ENCODE data around the gene ZHX3. TPM values are rescaled to one million over a fixed set of nuclear protein-coding genes. Genes with fewer than 3 reads are reported as not detected.

The ZHX3 gene
- total and polyA plus RNA-seq, 2 of the 4 experiments (the other 2 are of a cell fraction): 25.0 to 28.0 TPM

GRCh38 chr20:41309817-41310216 lies 7.7 kb downstream of the ZHX3 start:
- H4K5ac ChIP-seq (ENCODE audit: low read depth, low read length): no peak overlapping the region
- peak overlapping the region; percentile 30; the same call in 1 of the 2 replicates for H3K4ac ChIP-seq (ENCODE audit: low read depth, low read length)
- H3K79me1 ChIP-seq (ENCODE audit: low read depth in 1 of 2, low read length in 2 of 2): peaks cover 35 to 70% of the 10 kb centered on the region in 2 experiments
- H3K56ac ChIP-seq (ENCODE audit: extremely low read depth, insufficient read depth, low read length): no peak overlapping the region
- peak overlapping the region; percentile 72 for H3K14ac ChIP-seq (replicated peaks; ENCODE audit: low read depth, low read length)
- in situ Hi-C loops (cut with MboI; ENCODE audit: low sequenced_read_pairs) (no loop called here), intact Hi-C loops (cut with micrococcal nuclease) (no loop called here), dilution Hi-C loops (cut with HindIII; ENCODE audit: low sequenced_read_pairs, unreplicated experiment) (no loop called here)
- H3K27ac ChIP-seq (ENCODE audit: insufficient read depth, low read length): no peak overlapping the region
- peak overlapping the region; percentile 3 for H2AK9ac ChIP-seq (replicated peaks; ENCODE audit: low read depth, low read length, poor library complexity)
- peak overlapping the region; percentile 70; the same call in 1 of the 2 replicates for H3K23ac ChIP-seq (ENCODE audit: low read depth, low read length)
- H4K20me1 ChIP-seq (ENCODE audit: insufficient read depth, low read length): peaks cover 40% of the 10 kb centered on the region; the same call in 1 of the 2 replicates
- TF ChIP-seq CHD1 (IDR thresholded peaks at IDR 0.05; ENCODE audit: low read depth, low read length): no peak
- no peak for TF ChIP-seq RFX5 (IDR thresholded peaks at IDR 0.05; ENCODE audit: low read depth, low read length)
- no peak for TF ChIP-seq SMC3 (IDR thresholded peaks at IDR 0.05; ENCODE audit: low read depth, low read length)
- no peak for TF ChIP-seq ELK1 (IDR thresholded peaks at IDR 0.05; ENCODE audit: borderline replicate concordance, low read depth, low read length)
- peak; percentile 47 for TF ChIP-seq CEBPB (IDR thresholded peaks at IDR 0.05; ENCODE audit: low read depth, low read length)
- no peak for TF ChIP-seq MAZ (IDR thresholded peaks at IDR 0.05; ENCODE audit: borderline replicate concordance, low read depth, low read length)
- TF ChIP-seq POLR2A (IDR thresholded peaks at IDR 0.05; ENCODE audit: low read depth, low read length): no peak
- no peak for TF ChIP-seq RAD21 (IDR thresholded peaks at IDR 0.05; ENCODE audit: low read length)
- no peak for TF ChIP-seq MXI1 (IDR thresholded peaks at IDR 0.05; ENCODE audit: borderline replicate concordance, low read depth, low read length)
- TF ChIP-seq NFE2L2 (IDR thresholded peaks at IDR 0.05; ENCODE audit: low read depth, low read length): no peak
- TF ChIP-seq FOS (IDR thresholded peaks at IDR 0.05; ENCODE audit: low read depth, low read length): no peak
- TF ChIP-seq, protein P1, sequence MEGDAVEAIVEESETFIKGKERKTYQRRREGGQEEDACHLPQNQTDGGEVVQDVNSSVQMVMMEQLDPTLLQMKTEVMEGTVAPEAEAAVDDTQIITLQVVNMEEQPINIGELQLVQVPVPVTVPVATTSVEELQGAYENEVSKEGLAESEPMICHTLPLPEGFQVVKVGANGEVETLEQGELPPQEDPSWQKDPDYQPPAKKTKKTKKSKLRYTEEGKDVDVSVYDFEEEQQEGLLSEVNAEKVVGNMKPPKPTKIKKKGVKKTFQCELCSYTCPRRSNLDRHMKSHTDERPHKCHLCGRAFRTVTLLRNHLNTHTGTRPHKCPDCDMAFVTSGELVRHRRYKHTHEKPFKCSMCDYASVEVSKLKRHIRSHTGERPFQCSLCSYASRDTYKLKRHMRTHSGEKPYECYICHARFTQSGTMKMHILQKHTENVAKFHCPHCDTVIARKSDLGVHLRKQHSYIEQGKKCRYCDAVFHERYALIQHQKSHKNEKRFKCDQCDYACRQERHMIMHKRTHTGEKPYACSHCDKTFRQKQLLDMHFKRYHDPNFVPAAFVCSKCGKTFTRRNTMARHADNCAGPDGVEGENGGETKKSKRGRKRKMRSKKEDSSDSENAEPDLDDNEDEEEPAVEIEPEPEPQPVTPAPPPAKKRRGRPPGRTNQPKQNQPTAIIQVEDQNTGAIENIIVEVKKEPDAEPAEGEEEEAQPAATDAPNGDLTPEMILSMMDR (conservative IDR thresholded peaks at IDR 0.05; ENCODE audit: low read depth, low read length): no peak
- no peak for TF ChIP-seq BHLHE40 (IDR thresholded peaks at IDR 0.05; ENCODE audit: low read depth, low read length)
- TF ChIP-seq USF2 (IDR thresholded peaks at IDR 0.05; ENCODE audit: low read depth, low read length): no peak
- TF ChIP-seq MAFK (IDR thresholded peaks at IDR 0.05; ENCODE audit: low read depth, low read length): no peak
- peak; percentile 42 for TF ChIP-seq RCOR1 (IDR thresholded peaks at IDR 0.05; ENCODE audit: insufficient replicate concordance, low read length)
- no peaks in the 10 kb centered on the region for H3K9me3 ChIP-seq (ENCODE audit: control insufficient read depth, insufficient read depth, low read length)
- H2BK15ac ChIP-seq (ENCODE audit: low read depth, low read length): peak overlapping the region; percentile 4; the same call in 1 of the 3 replicates
- peaks cover 15% of the 10 kb centered on the region for H3K4me1 ChIP-seq (ENCODE audit: control insufficient read depth, insufficient read depth, low read length)
- peak overlapping the region in 1 of 2 experiments; percentile 36; a peak in 1 of 4 replicates for H4K8ac ChIP-seq (ENCODE audit: low read depth in 2 of 2, low read length in 2 of 2)
- no peak overlapping the region for H3K4me3 ChIP-seq (ENCODE audit: insufficient read depth, low read depth, low read length)
- POLR2A ChIA-PET (ENCODE audit: unreplicated experiment): no interaction called here
- H3K36me3 ChIP-seq (ENCODE audit: control insufficient read depth, insufficient read depth, low read length): no peaks in the 10 kb centered on the region
- DNase-seq (peak; percentile 85), ATAC-seq (ENCODE audit: low read depth) (peak; percentile 60; the same call in 1 of the 2 replicates)
- H2BK5ac ChIP-seq (ENCODE audit: low read depth, low read length, poor library complexity, severe bottlenecking): peak overlapping the region; percentile 78
- no peak overlapping the region for H4K91ac ChIP-seq (ENCODE audit: insufficient read depth, low read depth, low read length)
- WGBS, 2 experiments (ENCODE audit: extremely low coverage in 2 of 2, insufficient read length in 1 of 2): 0% methylated on average over 1 of the region's 2 CpGs; no CpG with 5 or more reads in 1 of the 2 experiments
- H2BK120ac ChIP-seq (ENCODE audit: low read depth, low read length): no peak overlapping the region; the same call in 1 of the 2 replicates
- H3K18ac ChIP-seq (ENCODE audit: low read depth, low read length): peak overlapping the region; percentile 18; the same call in 1 of the 2 replicates
- peak overlapping the region; percentile 12; the same call in 1 of the 2 replicates for H3K4me2 ChIP-seq (ENCODE audit: low read depth, low read length)
- H3K9ac ChIP-seq (ENCODE audit: low read depth, low read length): no peak overlapping the region
- H2BK20ac ChIP-seq (ENCODE audit: low read depth, low read length): peak overlapping the region; percentile 76; the same call in 1 of the 2 replicates
- H3K27me3 ChIP-seq (ENCODE audit: control insufficient read depth, insufficient read depth, low read length): no peaks in the 10 kb centered on the region
- CTCF ChIA-PET: interaction anchor here (0.5 to 1.0 kb wide), 2 partner anchors 29 to 41 kb away, joined by 4 to 5 read pairs; no protein-coding TSS in a partner anchor
- H3K9me1 ChIP-seq (ENCODE audit: insufficient read depth, low read length): peaks cover 19% of the 10 kb centered on the region
- H2AK5ac ChIP-seq (ENCODE audit: low read depth, low read length): peak overlapping the region; percentile 59; the same call in 1 of the 2 replicates
- no TSS peak for BruUV-seq (replicated peaks)
- no peak overlapping the region for H2AFZ ChIP-seq (replicated peaks; ENCODE audit: low read length, poor library complexity)
